Peyer's patch (tissue), 4 donors: ENCODE data around the gene DLGAP1. TPM values are rescaled to one million over a fixed set of nuclear protein-coding genes. Genes with fewer than 3 reads are reported as not detected.

Experiments used
- DNase-seq, 3 donors: peaks; one replicate each; pipeline ENCODE4 v3.0.0-alpha.2; 2017 to 2019
- H3K27ac ChIP-seq, 4 donors: fragments of 200-600 bp; sonication (generic); one replicate each; pipeline ENCODE4 v1.5.1; 2016 to 2019
- H3K27me3 ChIP-seq, 2 donors: fragments of 200-600 bp; sonication (generic); one replicate each; pipeline ENCODE4 v1.5.1; 2019
- H3K36me3 ChIP-seq, 3 donors: fragments of 200-600 bp; sonication (generic); one replicate each; pipeline ENCODE4 v1.5.1; 2016 to 2019
- H3K4me1 ChIP-seq, 4 donors: fragments of 200-600 bp; sonication (generic); one replicate each; pipeline ENCODE4 v1.5.1; 2016 to 2019
- H3K4me3 ChIP-seq, 4 donors: fragments of 200-600 bp; sonication (generic); 1 replicate in 3 of 4; 2 replicates in 1 of 4; pipeline ENCODE4 v1.5.1; 2016 to 2019; ENCODE audit warnings: mild to moderate bottlenecking in 1 of 4
- H3K9me3 ChIP-seq, 4 donors: fragments of 200-600 bp; sonication (generic); one replicate each; pipeline ENCODE4 v1.5.1; 2016 to 2019; ENCODE audit warnings: mild to moderate bottlenecking in 1 of 4
- POLR2A ChIP-seq, 2 donors: fragments of 450-650 bp; IDR thresholded peaks; one replicate each; pipeline ENCODE4 v1.5.1; 2017; ENCODE audit warnings: antibody characterized with exemption in 2 of 2, mild to moderate bottlenecking in 2 of 2, moderate library complexity in 2 of 2
- total RNA-seq, 4 donors: library from RNA; depleted of rRNA; stranded (reverse); fragments of >200 nt; gene quantifications; one replicate each; pipeline ENCODE4 v1.1.0, GENCODE V29; 2016
- TF ChIP-seq, protein P1 (sequence below), 6 experiments: fragments of 450-650 bp in 4 of 6; fragments of 200-600 bp in 2 of 6; sonication (generic) in 1 of 6; IDR thresholded peaks; one replicate each; pipeline ENCODE4 v1.5.1; 2017 to 2019; ENCODE audit warnings: antibody characterized with exemption in 6 of 6, mild to moderate bottlenecking in 3 of 6, moderate library complexity in 1 of 6

DLGAP1 gene
- total RNA-seq, 4 donors from 2014 or later, result 0.53 to 4.1 (median 2.1) TPM

- H3K4me1 ChIP-seq, result no peaks in the 10 kb centered on the region
- H3K27ac ChIP-seq, result no peak overlapping the region
- DNase-seq, result no peak
- no peak overlapping the region for H3K4me3 ChIP-seq
- H3K27me3 ChIP-seq, result no peaks in the 10 kb centered on the region
- no peaks in the 10 kb centered on the region for H3K36me3 ChIP-seq
- no peaks in the 10 kb centered on the region for H3K9me3 ChIP-seq
- TF ChIP-seq POLR2A (IDR thresholded peaks at IDR 0.05), result no peak
- TF ChIP-seq, protein P1, sequence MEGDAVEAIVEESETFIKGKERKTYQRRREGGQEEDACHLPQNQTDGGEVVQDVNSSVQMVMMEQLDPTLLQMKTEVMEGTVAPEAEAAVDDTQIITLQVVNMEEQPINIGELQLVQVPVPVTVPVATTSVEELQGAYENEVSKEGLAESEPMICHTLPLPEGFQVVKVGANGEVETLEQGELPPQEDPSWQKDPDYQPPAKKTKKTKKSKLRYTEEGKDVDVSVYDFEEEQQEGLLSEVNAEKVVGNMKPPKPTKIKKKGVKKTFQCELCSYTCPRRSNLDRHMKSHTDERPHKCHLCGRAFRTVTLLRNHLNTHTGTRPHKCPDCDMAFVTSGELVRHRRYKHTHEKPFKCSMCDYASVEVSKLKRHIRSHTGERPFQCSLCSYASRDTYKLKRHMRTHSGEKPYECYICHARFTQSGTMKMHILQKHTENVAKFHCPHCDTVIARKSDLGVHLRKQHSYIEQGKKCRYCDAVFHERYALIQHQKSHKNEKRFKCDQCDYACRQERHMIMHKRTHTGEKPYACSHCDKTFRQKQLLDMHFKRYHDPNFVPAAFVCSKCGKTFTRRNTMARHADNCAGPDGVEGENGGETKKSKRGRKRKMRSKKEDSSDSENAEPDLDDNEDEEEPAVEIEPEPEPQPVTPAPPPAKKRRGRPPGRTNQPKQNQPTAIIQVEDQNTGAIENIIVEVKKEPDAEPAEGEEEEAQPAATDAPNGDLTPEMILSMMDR (IDR thresholded peaks at IDR 0.05), result no peak
Observed at GRCh38 chr18:4004183-4004829, 450.8 kb downstream of the DLGAP1 start.

DNA sequence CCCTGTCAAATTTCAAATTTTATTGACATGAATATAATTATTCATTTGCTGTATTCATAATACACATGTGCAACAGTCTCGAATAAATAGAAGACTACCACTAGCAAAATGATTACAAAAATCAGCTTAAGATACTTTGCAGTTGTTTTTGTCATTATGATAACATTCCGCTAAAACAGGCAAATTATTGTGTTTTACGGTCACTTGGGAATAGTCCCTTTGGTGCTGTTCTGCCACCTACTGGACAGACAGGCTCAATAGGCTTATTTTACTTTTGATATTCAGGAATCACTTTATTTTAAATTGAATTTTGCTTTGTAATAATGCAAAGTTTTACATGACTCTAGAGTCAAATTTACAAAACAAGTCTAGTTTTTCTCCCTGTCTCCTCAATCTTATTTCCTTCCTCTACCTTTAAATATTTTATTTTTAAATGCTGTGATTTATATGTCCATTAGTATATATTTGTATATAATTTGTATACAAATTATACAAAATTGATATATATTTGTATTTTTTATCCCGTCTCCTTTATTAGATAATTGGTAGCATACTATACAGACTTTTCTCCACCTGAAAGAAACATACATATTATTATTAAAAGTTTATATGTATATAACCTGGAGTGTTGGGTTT lies 456.3 kb downstream of the DLGAP1 start:
- H3K27me3 ChIP-seq, result no peaks in the 10 kb centered on the region
- no peak overlapping the region for H3K27ac ChIP-seq
- H3K4me3 ChIP-seq, result no peak overlapping the region
- TF ChIP-seq POLR2A (IDR thresholded peaks at IDR 0.05), result no peak
- TF ChIP-seq, protein P1 (IDR thresholded peaks at IDR 0.05), result peak in 5 of 6 experiments; percentile 25 to 73 (median 66)
- H3K9me3 ChIP-seq, result no peaks in the 10 kb centered on the region
- peak in 1 of 3 donors; percentile 50 for DNase-seq
- no peaks in the 10 kb centered on the region for H3K4me1 ChIP-seq
- H3K36me3 ChIP-seq, result no peaks in the 10 kb centered on the region

- peak in 2 of 3 donors; percentile 25 to 70 for DNase-seq
- no peak overlapping the region for H3K4me3 ChIP-seq
- H3K4me1 ChIP-seq, result no peaks in the 10 kb centered on the region
- H3K27ac ChIP-seq, result no peak overlapping the region
- H3K27me3 ChIP-seq, result no peaks in the 10 kb centered on the region
- TF ChIP-seq POLR2A (IDR thresholded peaks at IDR 0.05), result no peak
- TF ChIP-seq, protein P1 (IDR thresholded peaks at IDR 0.05), result peak; percentile 19 to 79 (median 60)
- H3K36me3 ChIP-seq, result no peaks in the 10 kb centered on the region
- no peaks in the 10 kb centered on the region for H3K9me3 ChIP-seq
Observed at GRCh38 chr18:3995476-3996102, 459.5 kb downstream of the DLGAP1 start.

DNA sequence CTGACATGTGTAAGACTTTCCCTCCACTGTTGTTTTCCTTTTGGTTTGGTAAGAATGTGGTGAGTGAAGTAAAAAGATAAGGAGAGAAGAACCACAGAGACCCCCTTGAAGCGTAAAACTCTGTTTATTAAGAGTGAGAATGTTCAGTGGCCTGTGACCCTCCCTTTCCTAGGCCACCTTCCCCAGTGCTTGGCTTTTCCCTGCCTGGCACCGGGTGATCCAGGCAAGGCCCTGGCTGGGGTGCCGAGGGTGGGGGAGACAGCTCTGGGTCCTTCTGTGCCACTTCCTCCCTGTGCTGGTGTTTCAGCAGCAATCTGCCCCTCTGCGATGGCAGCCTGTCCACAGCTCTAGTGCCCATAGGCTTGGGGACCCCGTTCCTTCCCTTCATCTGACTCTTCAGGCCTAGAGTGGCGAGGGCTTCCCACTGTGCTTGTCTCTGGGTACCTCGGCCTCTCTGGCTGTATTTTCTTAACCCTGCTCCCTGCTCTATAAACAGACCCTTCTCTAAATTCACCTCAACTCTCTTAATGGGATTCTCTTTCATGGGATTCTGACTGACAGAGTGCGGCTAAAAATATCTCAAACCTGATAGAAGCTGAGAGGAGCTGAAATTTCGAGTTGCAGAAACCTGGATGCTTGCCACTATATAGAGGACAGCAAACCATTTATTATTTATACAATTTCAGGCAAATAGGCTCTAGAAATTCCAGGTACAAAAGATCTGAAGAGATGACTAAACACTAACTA lies 461.0 kb downstream of the DLGAP1 start:
- Histone ChIP-seq H3K9me3 (no peaks in the 10 kb centered on the region), H3K4me3 (no peak overlapping the region), H3K4me1 (no peaks in the 10 kb centered on the region), H3K27ac (no peak overlapping the region), H3K27me3 (no peaks in the 10 kb centered on the region), H3K36me3 (no peaks in the 10 kb centered on the region)
- TF ChIP-seq, protein P1 (IDR thresholded peaks at IDR 0.05), result no peak
- no peak for DNase-seq

- no peak for DNase-seq
- H3K27ac ChIP-seq, result no peak overlapping the region
- no peaks in the 10 kb centered on the region for H3K9me3 ChIP-seq
- no peak for TF ChIP-seq POLR2A (IDR thresholded peaks at IDR 0.05)
- TF ChIP-seq, protein P1 (IDR thresholded peaks at IDR 0.05), result no peak
- no peaks in the 10 kb centered on the region for H3K36me3 ChIP-seq
- no peak overlapping the region for H3K4me3 ChIP-seq
- H3K27me3 ChIP-seq, result no peaks in the 10 kb centered on the region
- no peaks in the 10 kb centered on the region for H3K4me1 ChIP-seq
Observed at GRCh38 chr18:3985664-3986063, 469.4 kb downstream of the DLGAP1 start.
